Neural crest cell (in vitro differentiated cells): ENCODE data around the gene CCDC70. TPM values are rescaled to one million over a fixed set of nuclear protein-coding genes. Genes with fewer than 3 reads are reported as not detected.

Experiments used
- DNase-seq: peaks from one replicate; pipeline ENCODE4 v3.0.0; 2021; ENCODE audit warnings: low read depth, mixed read lengths, low spot score
- H3K27ac Mint-ChIP-seq: one replicate; pipeline ENCODE4 v1.8.0; 2021; ENCODE audit warnings: mild to moderate bottlenecking, mixed read lengths; ENCODE audit not compliant: unreplicated experiment
- H3K27me3 Mint-ChIP-seq: 2 replicates; pipeline ENCODE4 v1.8.0; 2021; ENCODE audit warnings: low read depth, mild to moderate bottlenecking, mixed read lengths
- H3K36me3 Mint-ChIP-seq: 2 replicates; pipeline ENCODE4 v1.8.0; 2021; ENCODE audit warnings: low read depth, mild to moderate bottlenecking, mixed read lengths
- H3K4me1 Mint-ChIP-seq: 2 replicates; pipeline ENCODE4 v1.8.0; 2021; ENCODE audit warnings: mixed read lengths
- H3K4me3 Mint-ChIP-seq: one replicate; pipeline ENCODE4 v1.8.0; 2021; ENCODE audit warnings: mild to moderate bottlenecking, mixed read lengths
- H3K9me3 Mint-ChIP-seq: 2 replicates; pipeline ENCODE4 v1.8.0; 2021; ENCODE audit warnings: mixed read lengths
- CTCF ChIP-seq: fragments of 200-600 bp; sonication (generic); conservative IDR thresholded peaks from 2 replicates; pipeline ENCODE4 v1.5.0; 2021; ENCODE audit warnings: antibody characterized with exemption, mild to moderate bottlenecking
- total RNA-seq: library from RNA; stranded (reverse); gene quantifications from 2 replicates; pipeline ENCODE4 v1.2.1, GENCODE V29; 2021

CCDC70 gene
- total RNA-seq, 1 donor from 2014 or later = not detected

GRCh38 chr13:51817717-51818116 lies 44.1 kb upstream of the CCDC70 start:
- no peaks in the 10 kb centered on the region for H3K9me3 Mint-ChIP-seq
- H3K4me1 Mint-ChIP-seq = peaks cover 6% of the 10 kb centered on the region
- H3K27me3 Mint-ChIP-seq = peaks cover 9% of the 10 kb centered on the region
- TF ChIP-seq CTCF = no peak
- H3K36me3 Mint-ChIP-seq = no peaks in the 10 kb centered on the region
- DNase-seq = no peak
- H3K27ac Mint-ChIP-seq = no peak overlapping the region
- no peak overlapping the region for H3K4me3 Mint-ChIP-seq

- Mint-ChIP-seq H3K36me3 (no peaks in the 10 kb centered on the region), H3K9me3 (no peaks in the 10 kb centered on the region), H3K27ac (no peak overlapping the region), H3K4me3 (no peak overlapping the region), H3K4me1 (peaks cover 6% of the 10 kb centered on the region), H3K27me3 (peaks cover 9% of the 10 kb centered on the region)
- TF ChIP-seq CTCF = no peak
- DNase-seq = no peak
Measured at GRCh38 chr13:51818276-51818675, 43.5 kb upstream of the CCDC70 start.

GRCh38 chr13:51818781-51819511 lies 42.8 kb upstream of the CCDC70 start:
- H3K36me3 Mint-ChIP-seq = no peaks in the 10 kb centered on the region
- DNase-seq = no peak

GRCh38 chr13:51819544-51819943 lies 42.2 kb upstream of the CCDC70 start:
- Mint-ChIP-seq H3K4me1 (peaks cover 6% of the 10 kb centered on the region), H3K27me3 (peaks cover 9% of the 10 kb centered on the region), H3K9me3 (no peaks in the 10 kb centered on the region), H3K36me3 (no peaks in the 10 kb centered on the region), H3K27ac (no peak overlapping the region), H3K4me3 (no peak overlapping the region)
- no peak for DNase-seq
- no peak for TF ChIP-seq CTCF

More at GRCh38 chr13:51818781-51819511, 42.8 kb upstream of the CCDC70 start:
- Mint-ChIP-seq H3K27me3 (peaks cover 9% of the 10 kb centered on the region), H3K9me3 (no peaks in the 10 kb centered on the region), H3K4me3 (no peak overlapping the region), H3K27ac (no peak overlapping the region), H3K4me1 (peaks cover 6% of the 10 kb centered on the region)
- TF ChIP-seq CTCF = no peak

GRCh38 chr13:51820016-51820597 lies 41.7 kb upstream of the CCDC70 start:
- DNase-seq = no peak
- H3K4me1 Mint-ChIP-seq = peaks cover 3% of the 10 kb centered on the region
- H3K27ac Mint-ChIP-seq = no peak overlapping the region
- no peaks in the 10 kb centered on the region for H3K9me3 Mint-ChIP-seq
- no peaks in the 10 kb centered on the region for H3K36me3 Mint-ChIP-seq
- H3K27me3 Mint-ChIP-seq = peaks cover 9% of the 10 kb centered on the region
- H3K4me3 Mint-ChIP-seq = no peak overlapping the region
- TF ChIP-seq CTCF = no peak
